Measurements from ENCODE around the gene CIBAR2. TPM values are rescaled to one million over a fixed set of nuclear protein-coding genes. Genes with fewer than 3 reads are reported as not detected.

Gene CIBAR2
- total and polyA plus RNA-seq, 11 donors = not detected

GRCh38 chr16:85140455-85141012 lies 28.3 kb upstream of the CIBAR2 start:
- H3K4me3 ChIP-seq = no peak overlapping the region
- no peak overlapping the region for H3K27ac ChIP-seq
- no peaks in the 10 kb centered on the region for H3K27me3 ChIP-seq
- H3K9me3 ChIP-seq = peaks cover 0 to 3% (median 0%) of the 10 kb centered on the region in 12 donors
- TF ChIP-seq POLR2A (IDR thresholded peaks at IDR 0.05) = no peak
- TF ChIP-seq, protein P1, sequence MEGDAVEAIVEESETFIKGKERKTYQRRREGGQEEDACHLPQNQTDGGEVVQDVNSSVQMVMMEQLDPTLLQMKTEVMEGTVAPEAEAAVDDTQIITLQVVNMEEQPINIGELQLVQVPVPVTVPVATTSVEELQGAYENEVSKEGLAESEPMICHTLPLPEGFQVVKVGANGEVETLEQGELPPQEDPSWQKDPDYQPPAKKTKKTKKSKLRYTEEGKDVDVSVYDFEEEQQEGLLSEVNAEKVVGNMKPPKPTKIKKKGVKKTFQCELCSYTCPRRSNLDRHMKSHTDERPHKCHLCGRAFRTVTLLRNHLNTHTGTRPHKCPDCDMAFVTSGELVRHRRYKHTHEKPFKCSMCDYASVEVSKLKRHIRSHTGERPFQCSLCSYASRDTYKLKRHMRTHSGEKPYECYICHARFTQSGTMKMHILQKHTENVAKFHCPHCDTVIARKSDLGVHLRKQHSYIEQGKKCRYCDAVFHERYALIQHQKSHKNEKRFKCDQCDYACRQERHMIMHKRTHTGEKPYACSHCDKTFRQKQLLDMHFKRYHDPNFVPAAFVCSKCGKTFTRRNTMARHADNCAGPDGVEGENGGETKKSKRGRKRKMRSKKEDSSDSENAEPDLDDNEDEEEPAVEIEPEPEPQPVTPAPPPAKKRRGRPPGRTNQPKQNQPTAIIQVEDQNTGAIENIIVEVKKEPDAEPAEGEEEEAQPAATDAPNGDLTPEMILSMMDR (IDR thresholded peaks at IDR 0.05) = no peak
- no peaks in the 10 kb centered on the region for H3K36me3 ChIP-seq
- intact Hi-C loops (cut with DNase I) = no loop called here
- DNase-seq (no peak), ATAC-seq (no peak)
- WGBS, 4 donors = 78 to 94% (median 86%) methylated on average over 12 of the region's 12 CpGs
- peaks cover 0 to 73% (median 47%) of the 10 kb centered on the region in 12 donors for H3K4me1 ChIP-seq

DNA sequence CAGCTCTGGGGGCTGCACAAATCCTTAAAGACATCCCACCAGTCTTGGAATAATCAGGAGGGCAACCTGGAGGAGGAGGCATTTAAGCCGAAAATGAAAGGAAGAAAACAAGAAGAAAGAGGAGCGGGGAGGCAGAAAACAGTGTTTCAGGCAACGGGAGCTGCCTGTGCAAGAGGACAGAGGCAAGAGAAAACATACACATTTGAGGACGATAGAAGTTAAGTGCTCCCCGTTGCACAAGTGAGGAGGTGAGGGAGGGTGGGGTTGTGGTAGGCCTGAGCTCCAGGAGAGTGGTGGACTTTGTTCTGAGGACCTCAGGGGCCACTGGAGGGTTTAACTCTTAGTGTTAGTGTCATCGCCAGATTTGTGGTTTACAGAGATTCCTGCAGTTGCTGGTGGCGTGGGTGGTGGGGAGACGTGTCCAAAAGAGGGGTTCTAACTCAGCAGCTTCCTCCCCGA lies 27.6 kb upstream of the CIBAR2 start:
- peaks cover 3 to 73% (median 47%) of the 10 kb centered on the region in 12 donors for H3K4me1 ChIP-seq

DNA sequence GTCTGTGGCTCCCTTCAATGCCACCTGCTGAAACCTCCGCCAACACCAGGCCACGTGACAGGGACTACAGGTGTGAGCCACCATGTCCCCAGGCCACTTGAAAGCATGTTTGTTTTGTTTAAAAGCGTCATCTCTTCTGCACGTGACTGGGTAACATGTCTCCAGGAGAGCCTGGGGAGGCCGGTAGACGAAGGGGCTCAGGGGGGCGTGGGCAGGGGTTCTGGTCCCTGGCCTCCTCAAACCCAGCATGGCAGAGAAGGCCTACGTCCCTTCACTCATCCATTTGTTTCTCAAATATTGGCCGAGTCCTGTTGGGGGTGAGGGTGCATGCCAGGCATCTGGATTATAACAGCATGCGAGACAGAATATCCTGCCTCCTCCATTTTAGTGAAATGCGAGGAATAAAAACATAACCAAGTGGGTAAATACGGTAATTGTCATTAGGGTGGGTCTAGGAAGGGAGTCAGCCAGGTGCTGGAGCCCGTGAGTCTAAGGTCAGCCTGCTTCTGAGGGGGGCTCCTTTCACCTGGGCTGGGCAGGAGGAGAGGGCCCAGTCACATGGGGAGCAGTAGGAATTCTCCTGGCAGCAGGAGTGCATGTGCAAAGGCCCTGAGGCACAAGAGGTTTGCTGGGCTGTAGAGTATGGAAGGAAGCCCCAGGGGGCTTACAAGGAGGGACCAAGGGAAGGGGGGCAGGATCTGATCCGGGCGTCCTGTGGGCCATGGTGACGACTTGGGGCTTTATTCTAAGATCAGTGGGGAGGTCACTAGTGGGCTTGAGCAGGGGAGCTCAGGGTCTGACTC lies 26.8 kb upstream of the CIBAR2 start:
- TF ChIP-seq POLR2A (IDR thresholded peaks at IDR 0.05) = no peak
- TF ChIP-seq, protein P1 (IDR thresholded peaks at IDR 0.05) = no peak
- DNase-seq (no peak), ATAC-seq (no peak)
- Histone ChIP-seq H3K36me3 (no peaks in the 10 kb centered on the region), H3K4me1 (peaks cover 3 to 73% (median 46%) of the 10 kb centered on the region in 12 donors), H3K4me3 (no peak overlapping the region), H3K27ac (peak overlapping the region in 1 of 12 donors; percentile 90), H3K27me3 (no peaks in the 10 kb centered on the region), H3K9me3 (no peaks in the 10 kb centered on the region)
- 74 to 91% (median 87%) methylated on average over 15 to 16 of the region's 16 CpGs for WGBS, 4 donors
- intact Hi-C loops (cut with DNase I) = loop anchor here in 1 of 10 donors (10.0 kb wide), 1 partner anchor 476 kb away; the partner anchor contains the start of gene GSE1

More for the DNA sequence above, 27.6 kb upstream of the CIBAR2 start:
- no peak for TF ChIP-seq POLR2A (IDR thresholded peaks at IDR 0.05)
- TF ChIP-seq, protein P1 (IDR thresholded peaks at IDR 0.05) = no peak
- no peaks in the 10 kb centered on the region for H3K27me3 ChIP-seq
- no peak overlapping the region for H3K27ac ChIP-seq
- no peaks in the 10 kb centered on the region for H3K36me3 ChIP-seq
- H3K4me3 ChIP-seq = no peak overlapping the region
- intact Hi-C loops (cut with DNase I) = loop anchor here in 1 of 10 donors (10.0 kb wide), 1 partner anchor 475 kb away; the partner anchor contains the start of gene GSE1
- H3K9me3 ChIP-seq = peaks cover 0 to 3% (median 0%) of the 10 kb centered on the region in 12 donors
- DNase-seq (no peak), ATAC-seq (no peak)
- WGBS, 4 donors = 86 to 91% (median 89%) methylated on average over 9 of the region's 9 CpGs
